Neuronal stem cell (in vitro differentiated cells): ENCODE data around the gene TNFRSF4.
A peak's percentile ranks its signal among the peaks of the same experiment; 100 is the strongest.

ENCODE experiments used
- DNase-seq: peaks from one replicate; pipeline ENCODE4 v3.0.0-alpha.2; 2013; ENCODE audit warnings: low spot score
- H2AFZ ChIP-seq: one replicate; pipeline ENCODE4 v1.6.1; 2013; ENCODE audit warnings: mild to moderate bottlenecking, low read length, inconsistent platforms
- H2AK5ac ChIP-seq: 2 replicates; pipeline ENCODE4 v1.6.1; 2013; ENCODE audit warnings: low read depth, mild to moderate bottlenecking, inconsistent platforms, low read length, moderate library complexity, mixed read lengths
- H2BK120ac ChIP-seq: 2 replicates; pipeline ENCODE4 v1.6.1; 2013; ENCODE audit warnings: low read depth, mild to moderate bottlenecking, inconsistent platforms, low read length, moderate library complexity, mixed read lengths
- H2BK12ac ChIP-seq: one replicate; pipeline ENCODE4 v1.6.1; 2013; ENCODE audit warnings: low read length, inconsistent platforms
- H2BK15ac ChIP-seq: 2 replicates; pipeline ENCODE4 v1.6.1; 2013; ENCODE audit warnings: mild to moderate bottlenecking, low read length, inconsistent platforms, mixed read lengths
- H2BK5ac ChIP-seq: one replicate; pipeline ENCODE4 v1.6.1; 2013; ENCODE audit warnings: inconsistent platforms, mild to moderate bottlenecking, low read length, moderate library complexity
- H3K14ac ChIP-seq: one replicate; pipeline ENCODE4 v1.6.1; 2013; ENCODE audit warnings: low read length, inconsistent platforms
- H3K18ac ChIP-seq: 2 replicates; pipeline ENCODE4 v1.6.1; 2013; ENCODE audit warnings: low read length, inconsistent platforms
- H3K23ac ChIP-seq: 2 replicates; pipeline ENCODE4 v1.6.1; 2013; ENCODE audit warnings: low read depth, mild to moderate bottlenecking, mixed read lengths, low read length, inconsistent platforms; ENCODE audit not compliant: poor library complexity
- H3K27ac ChIP-seq: replicated peaks from 3 replicates; pipeline ENCODE4 v1.5.1; 2013; ENCODE audit warnings: low read length, inconsistent platforms
- H3K27me3 ChIP-seq, 3 experiments: 2 replicates each; pipeline ENCODE4 v1.6.1; 2013; ENCODE audit warnings: low read length in 3 of 3, mild to moderate bottlenecking in 2 of 3, inconsistent platforms in 1 of 3, low read depth in 1 of 3, mixed read lengths in 1 of 3, moderate library complexity in 1 of 3; ENCODE audit not compliant: control insufficient read depth in 3 of 3, insufficient read depth in 3 of 3
- H3K36me3 ChIP-seq, 2 donors: replicated peaks in 1 of 2; 2 replicates each; pipeline ENCODE4 v1.6.1; 2013; ENCODE audit warnings: low read length in 2 of 2; ENCODE audit not compliant: control insufficient read depth in 2 of 2, insufficient read depth in 2 of 2
- H3K4ac ChIP-seq: 2 replicates; pipeline ENCODE4 v1.6.1; 2013; ENCODE audit warnings: inconsistent platforms, mild to moderate bottlenecking, low read length, moderate library complexity
- H3K4me1 ChIP-seq, 2 donors: 1 replicate in 1 of 2; 2 replicates in 1 of 2; pipeline ENCODE4 v1.6.1; 2013; ENCODE audit warnings: low read length in 2 of 2, low read depth in 1 of 2; ENCODE audit not compliant: control insufficient read depth in 2 of 2, insufficient read depth in 1 of 2
- H3K4me2 ChIP-seq: one replicate; pipeline ENCODE4 v1.6.1; 2013; ENCODE audit warnings: mild to moderate bottlenecking, low read length, inconsistent platforms; ENCODE audit not compliant: insufficient read depth, poor library complexity, severe bottlenecking
- H3K4me3 ChIP-seq, 2 donors: 2 replicates each; pipeline ENCODE4 v1.5.1; 2013; ENCODE audit warnings: low read length in 2 of 2, mild to moderate bottlenecking in 2 of 2, inconsistent platforms in 1 of 2, moderate library complexity in 1 of 2
- H3K79me1 ChIP-seq: one replicate; pipeline ENCODE4 v1.6.1; 2013; ENCODE audit warnings: low read depth, mild to moderate bottlenecking, inconsistent platforms, low read length, moderate library complexity
- H3K9ac ChIP-seq: one replicate; pipeline ENCODE4 v1.6.1; 2013; ENCODE audit warnings: mild to moderate bottlenecking, low read depth, low read length, inconsistent platforms; ENCODE audit not compliant: poor library complexity
- H3K9me3 ChIP-seq, 2 donors: replicated peaks in 1 of 2; 2 replicates each; pipeline versions ENCODE3 to v1.6.1; 2013; ENCODE audit warnings: low read length in 2 of 2, mild to moderate bottlenecking in 2 of 2, inconsistent platforms in 1 of 2, low read depth in 1 of 2, mixed read lengths in 1 of 2, moderate library complexity in 1 of 2; ENCODE audit not compliant: control insufficient read depth in 2 of 2, insufficient read depth in 1 of 2
- H4K8ac ChIP-seq: one replicate; pipeline ENCODE4 v1.6.1; 2013; ENCODE audit warnings: low read depth, mild to moderate bottlenecking, inconsistent platforms, low read length, moderate library complexity
- H4K91ac ChIP-seq: one replicate; pipeline ENCODE4 v1.6.1; 2013; ENCODE audit warnings: low read length, low read depth, mild to moderate bottlenecking, inconsistent platforms; ENCODE audit not compliant: poor library complexity
- WGBS, 2 donors: extraction: QIAGEN DNeasy Blood & Tissue Kit; methylation state at CpG; one replicate each; pipeline ENCODE4 v1.1.7; 2013; ENCODE audit warnings: missing lambda C conversion rate in 2 of 2, mixed read lengths in 1 of 2; ENCODE audit not compliant: insufficient read length in 2 of 2, insufficient replicate concordance in 1 of 2; ENCODE audit errors: extremely low coverage in 2 of 2; 5-methylcytosine and 5-hydroxymethylcytosine counted together
- small RNA-seq: library from polyadenylated mRNA; stranded (forward); fragments of <200 nt; extraction: miRNeasy Mini kit (QIAGEN cat#:217004); gene quantifications from one replicate; pipeline ENCODE3, GENCODE V24; 2013; ENCODE audit not compliant: insufficient read depth

The TNFRSF4 gene

DNA sequence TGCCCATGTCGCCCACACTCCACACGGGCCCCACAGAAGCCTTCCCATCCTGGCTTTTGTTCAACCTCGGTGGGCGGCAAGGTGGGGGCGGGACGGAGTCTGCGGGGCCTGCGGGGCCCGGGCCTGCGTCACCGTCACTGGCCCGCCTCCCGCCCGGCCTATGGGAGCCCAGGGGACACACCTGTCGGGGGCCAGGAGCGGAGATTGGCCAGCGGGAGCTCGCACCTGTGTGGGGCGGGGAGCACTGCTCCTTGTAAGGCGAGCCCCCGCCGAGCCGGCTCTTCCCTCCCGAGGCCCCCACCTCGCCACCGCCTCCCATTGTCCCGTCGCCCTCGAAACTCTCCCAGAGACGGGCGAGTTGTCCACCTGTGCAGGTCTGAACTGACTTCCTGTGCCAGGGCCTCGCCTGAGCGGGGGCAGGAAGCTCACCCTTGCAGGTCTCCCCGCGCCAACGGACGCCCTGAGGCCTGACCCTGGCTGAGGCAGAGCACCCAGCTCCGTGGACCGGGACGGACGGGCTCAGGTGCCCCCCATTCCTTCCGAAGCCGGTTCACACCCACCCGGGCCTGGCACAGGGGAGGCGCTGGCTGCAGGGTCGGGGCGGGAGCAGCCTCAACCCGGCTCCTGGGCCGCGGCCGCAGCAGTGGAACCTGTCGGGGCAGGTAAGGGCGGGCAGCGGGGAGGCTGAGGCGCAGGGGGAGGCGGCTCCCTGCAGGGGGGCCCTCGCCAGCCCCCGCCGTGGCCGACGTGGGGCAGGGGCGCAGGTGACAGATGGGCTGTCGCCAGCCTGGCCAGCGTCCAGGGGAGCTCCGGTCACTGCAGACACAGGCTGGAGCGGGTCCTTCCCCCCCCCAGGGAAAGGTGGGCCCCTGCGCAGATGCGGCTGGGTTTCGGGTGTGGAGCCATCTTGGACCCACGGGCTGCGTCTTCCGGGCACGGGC is 51.1 kb downstream of the TNFRSF4 start:
- Histone ChIP-seq H4K8ac (no peak overlapping the region), H3K79me1 (peaks cover 1% of the 10 kb centered on the region), H2AK5ac (peak overlapping the region; percentile 99), H3K4me3 (peak overlapping the region in 1 of 2 donors; percentile 54), H3K4me2 (no peak overlapping the region), H2BK12ac (peak overlapping the region; percentile 90), H3K23ac (peak overlapping the region; percentile 93), H2BK15ac (peak overlapping the region; percentile 100), H3K18ac (peak overlapping the region; percentile 95), H4K91ac (peak overlapping the region; percentile 85), H3K27ac (no peak overlapping the region), H3K36me3 (no peaks in the 10 kb centered on the region), H2AFZ (no peak overlapping the region), H3K14ac (peak overlapping the region; percentile 38), H3K9me3 (no peaks in the 10 kb centered on the region), H2BK120ac (peak overlapping the region; percentile 61), H3K4me1 (peaks cover 15 to 21% of the 10 kb centered on the region in 2 donors), H3K9ac (no peak overlapping the region), H3K4ac (no peak overlapping the region), H3K27me3 (peaks cover 0 to 14% (median 5%) of the 10 kb centered on the region in 3 experiments), H2BK5ac (peak overlapping the region; percentile 43)
- no CpG with 5 or more reads among the region's 73 CpGs for WGBS, 2 donors
- DNase-seq: no peak

- Histone ChIP-seq H2BK12ac (no peak overlapping the region), H4K91ac (no peak overlapping the region), H3K4me1 (peaks cover 16 to 21% of the 10 kb centered on the region in 2 donors), H2BK120ac (peak overlapping the region; percentile 89), H3K9ac (no peak overlapping the region), H3K79me1 (peaks cover 1% of the 10 kb centered on the region), H3K27me3 (peaks cover 0 to 14% (median 5%) of the 10 kb centered on the region in 3 experiments), H3K4ac (no peak overlapping the region), H3K23ac (no peak overlapping the region), H2AK5ac (no peak overlapping the region), H2AFZ (no peak overlapping the region), H3K18ac (peak overlapping the region; percentile 84), H4K8ac (no peak overlapping the region), H3K14ac (no peak overlapping the region), H2BK15ac (peak overlapping the region; percentile 100), H3K4me3 (no peak overlapping the region), H3K27ac (no peak overlapping the region), H2BK5ac (peak overlapping the region; percentile 82), H3K36me3 (no peaks in the 10 kb centered on the region), H3K4me2 (no peak overlapping the region), H3K9me3 (no peaks in the 10 kb centered on the region)
- DNase-seq: no peak
- no CpG with 5 or more reads among the region's 17 CpGs for WGBS, 2 donors
Observed at GRCh38 chr1:1161683-1162079, 52.3 kb downstream of the TNFRSF4 start.

Small RNAs within 50 kb of the gene (small RNA-seq; reads per million reads assigned to genes)
- gene MIR200A (8.3 reads per million, percentile 47 among the genes with 10 or more reads in this experiment), gene MIR200B (99.0 reads per million, percentile 96 among the genes with 10 or more reads in this experiment), gene MIR429 (9.1 reads per million, percentile 52 among the genes with 10 or more reads in this experiment)
